Fibroblast of skin of scalp (primary cell): ENCODE results near the gene PHLPP2. TPM values are rescaled to one million over a fixed set of nuclear protein-coding genes. Genes with fewer than 3 reads are reported as not detected.
A peak's percentile ranks its signal among the peaks of the same experiment; 100 is the strongest.

Experiments used
- DNase-seq: peaks from one replicate; pipeline ENCODE4 v3.0.0-alpha.2; 2013
- polyA plus RNA-seq, 2 experiments: library from polyadenylated mRNA; unstranded; fragments of 120-200 nt; gene quantifications; one replicate each; pipeline ENCODE4 v1.2.1, GENCODE V29; 2013; ENCODE audit not compliant: insufficient read length in 2 of 2

PHLPP2 gene, protein sequence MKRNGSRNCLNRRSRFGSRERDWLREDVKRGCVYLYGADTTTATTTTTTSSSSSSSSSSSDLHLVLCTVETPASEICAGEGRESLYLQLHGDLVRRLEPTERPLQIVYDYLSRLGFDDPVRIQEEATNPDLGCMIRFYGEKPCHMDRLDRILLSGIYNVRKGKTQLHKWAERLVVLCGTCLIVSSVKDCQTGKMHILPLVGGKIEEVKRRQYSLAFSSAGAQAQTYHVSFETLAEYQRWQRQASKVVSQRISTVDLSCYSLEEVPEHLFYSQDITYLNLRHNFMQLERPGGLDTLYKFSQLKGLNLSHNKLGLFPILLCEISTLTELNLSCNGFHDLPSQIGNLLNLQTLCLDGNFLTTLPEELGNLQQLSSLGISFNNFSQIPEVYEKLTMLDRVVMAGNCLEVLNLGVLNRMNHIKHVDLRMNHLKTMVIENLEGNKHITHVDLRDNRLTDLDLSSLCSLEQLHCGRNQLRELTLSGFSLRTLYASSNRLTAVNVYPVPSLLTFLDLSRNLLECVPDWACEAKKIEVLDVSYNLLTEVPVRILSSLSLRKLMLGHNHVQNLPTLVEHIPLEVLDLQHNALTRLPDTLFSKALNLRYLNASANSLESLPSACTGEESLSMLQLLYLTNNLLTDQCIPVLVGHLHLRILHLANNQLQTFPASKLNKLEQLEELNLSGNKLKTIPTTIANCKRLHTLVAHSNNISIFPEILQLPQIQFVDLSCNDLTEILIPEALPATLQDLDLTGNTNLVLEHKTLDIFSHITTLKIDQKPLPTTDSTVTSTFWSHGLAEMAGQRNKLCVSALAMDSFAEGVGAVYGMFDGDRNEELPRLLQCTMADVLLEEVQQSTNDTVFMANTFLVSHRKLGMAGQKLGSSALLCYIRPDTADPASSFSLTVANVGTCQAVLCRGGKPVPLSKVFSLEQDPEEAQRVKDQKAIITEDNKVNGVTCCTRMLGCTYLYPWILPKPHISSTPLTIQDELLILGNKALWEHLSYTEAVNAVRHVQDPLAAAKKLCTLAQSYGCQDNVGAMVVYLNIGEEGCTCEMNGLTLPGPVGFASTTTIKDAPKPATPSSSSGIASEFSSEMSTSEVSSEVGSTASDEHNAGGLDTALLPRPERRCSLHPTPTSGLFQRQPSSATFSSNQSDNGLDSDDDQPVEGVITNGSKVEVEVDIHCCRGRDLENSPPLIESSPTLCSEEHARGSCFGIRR (N-terminal part only)
- polyA plus RNA-seq (2013, experiment 1 of 2; ENCODE audit: insufficient read length): 6.9 TPM
- 7.8 TPM for polyA plus RNA-seq (2013, experiment 2 of 2; ENCODE audit: insufficient read length)

DNA sequence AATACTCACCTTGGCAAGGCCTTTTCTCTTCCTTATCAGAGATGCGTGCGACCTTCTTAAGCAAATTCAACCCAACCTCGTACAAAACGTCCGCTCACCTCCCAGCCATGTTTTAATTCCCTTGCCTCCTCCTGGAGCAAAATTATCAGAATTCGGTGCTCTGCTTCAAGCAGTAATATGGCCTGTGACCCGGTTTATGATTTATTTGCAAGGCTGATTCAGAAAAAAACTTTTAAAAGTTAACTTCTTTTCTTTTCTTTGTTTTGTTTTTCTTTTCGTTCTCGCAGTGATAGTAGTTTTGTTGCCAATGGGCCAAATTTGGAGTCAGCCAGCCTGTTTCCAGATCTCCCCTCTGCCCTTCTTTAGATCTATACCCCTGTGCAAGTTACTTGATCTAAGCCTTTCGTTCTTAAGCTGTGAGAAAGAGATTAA, at the start of gene PHLPP2:
TSS of gene PHLPP2 (minus strand) at position 382 of the 432 bp plus-strand sequence. CDS start 9,906 bp downstream, outside the sequence.
- no peak for DNase-seq

DNA sequence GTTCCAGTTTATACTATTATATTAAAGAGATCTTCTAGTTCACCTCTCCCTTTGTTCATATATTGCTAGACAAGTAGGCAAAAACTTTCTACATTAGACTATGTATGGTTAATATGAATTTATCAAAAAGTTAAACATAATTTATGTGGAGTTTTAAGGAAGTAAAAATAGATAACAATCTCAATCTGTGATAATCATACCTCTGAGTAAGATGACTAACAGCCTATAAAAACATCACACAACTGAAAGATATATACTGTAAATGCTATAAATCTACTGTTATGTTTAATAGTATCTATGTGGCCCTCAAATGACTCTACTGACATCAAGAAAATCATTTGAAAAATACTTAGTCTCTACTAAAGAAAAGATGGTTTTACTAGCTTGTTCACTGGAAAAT, 47.1 kb upstream of the PHLPP2 start:
- no peak for DNase-seq

DNA sequence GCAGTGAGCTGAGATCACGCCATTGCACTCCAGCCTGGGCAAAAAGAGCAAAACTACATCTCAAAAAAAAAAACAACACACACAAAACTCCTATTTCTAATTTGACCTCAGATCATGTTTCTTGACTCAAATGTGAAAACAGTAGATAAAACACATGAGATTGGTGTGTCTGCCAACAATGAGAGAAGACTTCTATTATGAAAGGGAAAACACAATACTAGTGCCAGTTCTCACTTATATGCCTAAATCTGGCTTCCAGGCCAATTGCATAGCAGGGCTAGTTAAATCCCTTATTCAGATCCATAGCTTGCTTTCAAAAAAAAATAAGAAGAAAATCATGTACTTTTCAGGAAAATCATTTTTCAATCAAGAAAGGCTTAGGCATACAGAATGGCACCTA, 44.7 kb upstream of the PHLPP2 start:
- no peak for DNase-seq

DNA sequence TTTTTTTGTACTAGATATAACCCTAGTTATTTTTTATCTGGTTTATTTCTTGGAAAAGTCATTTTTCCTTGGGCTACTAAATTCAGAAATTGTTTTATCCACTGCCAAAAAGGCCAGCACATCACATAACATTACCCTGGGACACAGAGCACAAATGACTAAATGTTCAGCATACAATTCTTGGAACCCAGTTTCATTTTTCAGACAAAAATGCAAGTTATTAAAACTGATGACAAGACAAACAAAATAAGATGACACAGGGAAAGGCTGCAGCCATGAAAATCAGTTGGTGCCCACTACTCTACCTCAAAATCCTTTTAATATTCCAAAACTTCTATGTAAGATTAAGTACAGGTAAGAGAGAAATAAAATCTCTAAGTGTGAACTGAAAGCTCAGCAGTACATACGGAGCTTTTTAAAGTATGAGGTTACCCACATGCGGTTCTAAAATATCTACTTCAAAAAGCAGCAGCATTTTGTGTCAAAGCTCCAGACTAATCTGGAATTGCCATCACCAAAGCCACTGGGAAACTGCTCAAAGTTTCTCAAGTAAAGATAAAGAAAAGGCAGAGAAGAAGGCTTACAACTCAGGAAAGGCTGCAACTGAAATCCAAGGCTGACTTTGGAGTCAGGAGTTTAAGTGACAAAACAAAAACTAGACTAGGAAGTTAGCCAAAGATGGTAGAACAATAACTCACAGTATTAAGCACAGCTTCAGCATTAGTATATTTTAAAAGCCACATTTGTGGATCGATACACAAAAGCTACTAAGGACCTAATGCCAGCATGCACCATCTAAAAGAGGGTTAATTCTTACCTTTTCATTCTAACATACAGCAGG, 42.8 kb upstream of the PHLPP2 start:
- peak; percentile 7 for DNase-seq

DNA sequence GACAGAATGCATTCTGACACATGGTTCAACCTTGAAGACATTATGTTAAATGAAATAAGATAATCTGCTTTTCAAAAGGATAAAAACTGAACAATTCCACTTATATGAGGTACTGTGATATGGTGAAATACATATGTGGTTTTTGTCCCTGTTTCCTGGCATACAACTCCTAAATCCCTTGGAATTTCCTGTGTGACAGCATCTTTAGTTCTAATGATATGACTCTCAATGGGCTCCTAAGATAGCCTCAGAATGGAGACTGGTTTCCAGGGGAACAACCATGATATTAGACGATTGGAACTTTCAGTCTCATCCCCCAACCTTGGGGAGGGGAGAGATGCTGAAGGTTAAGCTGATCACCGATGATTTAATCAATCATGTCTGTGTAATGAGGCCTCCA, 37.7 kb upstream of the PHLPP2 start:
- peak; percentile 82 for DNase-seq

DNA sequence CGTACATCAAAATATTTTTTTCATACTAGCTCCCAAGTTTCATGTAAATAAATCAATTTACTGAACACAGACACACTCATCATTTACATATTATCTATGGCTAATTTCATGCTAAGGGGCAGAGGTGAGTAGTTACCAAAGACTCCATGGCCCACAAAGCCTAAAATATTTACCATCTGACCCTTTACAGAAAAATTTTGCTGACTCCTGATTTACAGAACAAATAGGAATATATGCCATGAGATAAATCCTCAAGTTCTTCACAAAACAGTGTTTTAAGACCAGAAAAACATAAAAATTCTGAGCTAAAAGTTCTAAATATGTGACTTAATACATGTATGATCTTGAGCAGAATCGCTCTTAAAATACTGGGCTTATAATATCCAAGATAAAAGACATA, 36.6 kb upstream of the PHLPP2 start:
- no peak for DNase-seq

DNA sequence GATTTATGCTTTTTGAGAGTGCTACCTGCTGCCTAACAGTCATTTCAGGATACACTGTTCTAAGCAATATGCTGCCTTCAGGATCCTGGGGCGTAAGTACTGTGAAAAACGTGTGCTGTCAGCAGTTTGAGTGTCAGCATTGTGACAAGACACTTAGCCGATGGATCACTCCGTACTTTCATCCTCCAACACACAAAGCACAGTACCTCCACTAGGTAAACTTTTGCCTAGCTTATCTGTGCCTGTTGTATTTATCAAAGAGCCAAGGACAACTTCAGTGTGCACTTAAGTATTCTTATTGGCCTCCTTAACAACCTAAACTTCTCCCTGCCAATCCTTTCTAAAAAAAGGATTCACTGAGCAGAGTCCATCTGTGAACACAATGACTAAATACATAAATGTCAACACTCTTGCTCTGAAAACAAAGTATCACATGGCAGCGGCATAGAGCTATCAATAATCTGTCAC, 33.8 kb upstream of the PHLPP2 start:
- DNase-seq: no peak

DNA sequence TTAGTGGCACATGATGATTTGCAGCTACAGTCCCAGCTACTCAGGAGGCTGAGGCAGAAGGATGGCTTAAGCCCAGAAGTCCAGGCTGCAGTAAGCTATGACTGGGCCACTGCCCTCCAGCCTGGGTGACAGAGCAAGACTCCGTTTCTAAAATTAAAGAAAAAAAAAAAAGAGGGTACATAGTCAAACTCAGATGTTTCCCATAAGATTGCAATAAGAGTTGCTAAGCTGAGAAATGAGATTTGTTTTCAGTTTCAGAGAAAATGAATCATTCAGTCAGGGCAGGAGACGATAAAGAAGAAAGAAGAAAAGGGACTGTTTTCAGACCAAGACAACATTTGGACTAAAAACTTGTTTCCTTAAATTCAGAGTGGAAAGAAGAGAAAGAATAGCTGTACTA, 30.2 kb upstream of the PHLPP2 start:
- no peak for DNase-seq

DNA sequence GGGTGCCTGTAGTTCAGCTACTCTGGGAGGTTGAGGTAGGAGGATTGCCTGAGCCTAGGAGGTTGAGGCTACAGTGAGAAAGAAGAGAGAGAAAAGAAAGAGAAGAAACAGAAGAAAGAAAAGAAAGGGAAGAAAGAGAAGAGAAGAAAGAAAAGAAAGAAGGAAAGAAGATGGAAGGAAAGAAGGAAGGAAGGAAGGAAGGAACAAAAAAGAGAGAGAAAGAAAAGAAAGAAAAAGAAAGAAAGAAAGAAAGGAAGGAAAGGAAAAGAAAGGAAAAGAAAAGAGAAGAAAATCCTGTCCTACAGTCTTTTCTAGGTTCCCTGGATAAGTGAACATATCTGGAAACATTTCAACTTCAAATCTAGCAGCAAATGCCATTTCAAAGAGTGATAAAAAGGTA, 29.6 kb upstream of the PHLPP2 start:
- no peak for DNase-seq

DNA sequence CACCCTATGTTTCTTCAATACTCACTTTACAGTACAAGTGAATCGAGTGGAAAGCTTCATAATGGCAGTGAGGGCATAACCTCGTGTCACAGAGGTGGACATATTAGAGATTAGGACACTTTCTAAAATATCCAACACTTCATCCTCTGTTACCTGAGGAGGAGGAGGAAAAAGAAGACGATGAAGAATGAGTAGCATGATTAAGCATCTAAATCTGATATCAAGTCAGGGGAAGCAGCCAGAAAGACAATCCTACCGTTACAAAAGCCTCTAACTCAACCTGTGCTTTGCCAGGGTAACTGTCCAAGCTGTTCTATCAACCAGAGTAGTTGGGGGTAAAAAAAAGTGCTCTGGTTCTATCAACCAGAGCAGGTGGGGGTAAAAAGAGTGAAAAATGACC, 23.7 kb upstream of the PHLPP2 start:
- DNase-seq: no peak

DNA sequence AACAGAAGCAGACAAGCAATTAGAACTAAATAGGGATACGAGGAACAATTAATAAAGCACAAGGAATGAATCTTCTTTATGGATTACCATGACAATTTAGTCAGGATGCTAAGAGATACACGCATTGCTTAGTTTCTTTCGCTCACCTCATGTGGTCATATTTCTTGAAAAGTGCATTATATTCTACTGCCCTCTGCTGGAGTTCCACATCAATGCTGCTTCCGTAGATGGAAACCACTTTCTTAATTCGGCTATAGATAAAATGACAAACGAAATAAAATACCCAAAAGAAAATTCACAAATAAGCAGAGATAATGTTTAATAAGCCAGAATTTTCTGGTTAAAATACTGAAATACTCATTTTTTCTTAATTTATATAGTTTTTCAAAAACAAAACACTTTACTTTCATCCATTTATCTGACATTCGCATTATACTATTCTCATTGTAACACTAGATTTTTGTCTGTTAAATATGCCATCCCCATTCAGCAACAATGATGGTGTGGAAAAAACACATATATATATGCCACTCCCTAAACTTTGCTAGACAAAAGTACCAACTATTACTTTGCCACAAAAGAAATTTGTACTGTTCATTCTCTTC, 22.0 kb upstream of the PHLPP2 start:
- DNase-seq: peak; percentile 40

DNA sequence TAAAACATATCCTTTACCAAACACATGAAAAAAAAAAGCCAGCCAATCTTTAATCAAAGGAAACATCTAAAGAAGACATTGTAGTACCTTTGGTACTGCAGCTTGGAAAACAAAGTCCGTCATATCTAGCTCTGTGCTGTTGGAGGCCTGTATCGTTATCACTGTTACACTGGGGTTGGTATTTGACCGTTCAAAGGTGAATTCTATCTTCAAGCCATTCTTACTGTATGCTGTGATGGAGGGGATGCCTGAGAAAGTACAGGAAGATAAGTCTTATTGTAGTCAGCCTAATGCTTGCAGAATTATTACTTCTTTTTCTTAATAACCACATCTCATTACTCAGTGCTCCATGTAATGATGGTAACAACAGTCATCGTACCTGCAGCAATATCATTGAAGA, 14.4 kb upstream of the PHLPP2 start:
- no peak for DNase-seq

DNA sequence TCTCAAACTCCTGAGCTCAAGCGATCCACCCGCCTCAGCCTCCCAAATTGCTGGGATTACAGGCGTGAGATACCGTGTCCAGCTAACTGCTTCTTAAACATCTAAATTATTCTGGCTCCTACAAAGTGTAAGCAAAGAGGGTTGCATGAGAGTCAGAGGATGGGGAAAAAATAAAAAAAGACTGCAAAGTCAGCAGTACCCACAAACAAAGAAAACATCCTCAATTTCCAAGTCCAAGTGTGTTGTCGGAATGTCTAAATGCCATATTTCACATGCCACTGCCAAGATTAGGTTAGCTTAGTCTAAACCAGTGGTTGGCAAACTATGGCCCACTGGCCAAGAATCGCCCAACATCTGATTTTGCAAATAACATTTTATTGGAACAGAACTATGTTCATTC, 13.0 kb upstream of the PHLPP2 start:
- no peak for DNase-seq

DNA sequence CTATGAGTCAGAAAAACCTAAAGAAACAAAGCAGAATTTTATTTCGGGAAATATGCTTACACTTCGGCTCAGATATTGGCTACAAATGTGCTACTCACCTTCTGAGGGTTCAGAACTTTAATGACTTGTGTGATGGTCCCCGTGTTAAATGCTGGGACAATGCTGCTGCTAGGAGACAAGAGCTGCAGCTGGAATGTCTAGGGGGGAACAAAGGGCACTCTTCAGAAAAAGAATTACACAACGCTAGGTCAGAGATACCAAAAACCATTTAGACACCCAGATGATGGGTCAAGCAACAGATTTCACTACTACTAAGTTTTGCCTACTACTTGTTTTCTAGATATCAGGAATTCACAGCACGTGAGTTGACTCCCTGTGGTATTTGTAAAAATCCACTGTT, 10.0 kb upstream of the PHLPP2 start:
- DNase-seq: no peak

DNA sequence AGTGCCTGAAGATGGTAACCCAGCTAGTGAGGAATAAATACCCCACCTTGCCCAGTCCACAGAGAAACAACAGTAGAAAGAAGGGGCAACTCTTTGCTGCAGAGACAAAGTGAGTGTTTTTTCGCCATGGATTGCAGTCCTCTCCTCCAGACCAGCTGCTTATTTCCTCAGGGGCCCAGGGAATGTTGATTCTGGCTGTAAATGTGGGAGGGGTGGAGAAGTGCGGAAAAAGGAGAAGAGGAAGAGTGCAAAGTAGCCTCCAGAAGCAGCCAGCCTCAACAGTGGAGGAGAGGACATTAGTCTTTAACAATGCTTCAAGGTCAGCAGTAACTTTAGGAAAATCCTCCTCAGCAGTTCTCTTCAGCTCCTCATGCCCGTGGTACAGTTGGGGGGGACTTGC, 8.1 kb upstream of the PHLPP2 start:
- DNase-seq: no peak

DNA sequence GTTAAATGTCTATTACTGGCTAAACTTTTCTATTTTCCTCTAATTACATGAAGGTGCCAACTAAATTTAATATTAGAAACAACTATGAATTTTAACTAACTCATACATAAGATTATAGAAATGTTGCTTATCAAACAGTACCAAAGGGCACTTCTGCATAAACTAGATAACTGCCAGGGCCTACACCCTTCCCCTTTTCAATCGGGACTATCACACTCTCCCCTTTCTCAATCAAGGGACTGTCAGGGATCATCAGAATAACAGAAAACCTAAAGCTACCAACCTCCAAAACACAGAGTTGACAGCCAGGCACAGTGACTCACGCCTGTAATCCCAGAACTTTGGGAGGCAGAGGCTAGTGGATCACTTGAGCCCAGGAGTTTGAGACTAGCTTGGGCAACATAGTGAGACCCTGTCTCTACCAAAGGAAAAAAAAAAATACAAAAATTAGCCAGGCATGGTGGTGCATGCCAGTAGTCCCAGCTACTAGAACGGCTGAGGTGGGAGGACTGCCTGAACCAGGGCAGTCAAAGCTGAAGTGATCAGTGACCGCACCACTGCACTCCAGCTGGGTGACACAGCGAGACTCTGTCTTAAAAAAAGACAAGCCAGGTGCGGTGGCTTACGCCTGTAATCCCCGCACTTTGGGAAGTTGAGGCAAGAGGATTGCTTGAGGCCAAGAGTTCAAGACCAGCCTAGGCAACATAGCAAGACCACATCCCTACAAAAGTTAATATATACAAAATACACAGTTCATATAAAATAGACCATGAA, 3.2 kb upstream of the PHLPP2 start:
- DNase-seq: no peak

DNA sequence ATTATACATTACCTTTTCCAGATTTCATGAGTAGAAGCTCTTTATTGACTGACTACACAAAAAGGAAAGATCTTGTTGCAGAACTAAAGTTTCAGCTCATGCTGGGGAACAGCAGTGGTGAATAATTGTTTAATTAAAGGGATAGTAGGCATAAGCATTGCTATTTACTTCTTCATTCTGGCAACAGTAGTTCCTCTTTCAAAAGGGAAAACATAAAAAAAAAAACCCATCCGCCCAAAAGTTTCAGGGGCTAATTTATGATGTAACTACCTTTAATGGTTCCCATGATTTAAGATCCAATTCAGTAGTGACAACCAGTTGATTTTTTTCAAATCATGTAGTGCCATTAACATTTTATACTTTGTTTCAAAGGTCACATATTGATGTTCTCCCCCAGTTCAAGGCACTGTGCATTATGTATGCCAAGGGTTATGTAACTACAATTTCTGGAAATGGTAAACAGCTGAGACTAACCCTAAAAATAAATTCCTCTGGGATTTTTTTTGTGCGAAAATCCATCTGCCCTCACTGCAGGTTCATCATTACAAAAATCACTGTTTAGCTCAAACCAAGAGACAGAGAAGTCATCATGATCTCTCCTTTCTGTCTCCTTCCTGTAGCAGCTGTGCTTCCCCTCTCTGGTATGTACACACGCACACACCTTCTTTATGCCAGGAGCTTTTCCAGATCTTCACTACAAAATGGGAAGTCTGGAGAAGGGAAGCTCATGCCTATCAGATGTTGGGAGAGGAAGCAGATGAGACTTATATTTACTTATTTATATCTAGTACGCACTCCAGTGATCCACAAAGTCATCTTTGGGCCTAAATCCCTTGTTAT, 2.2 kb upstream of the PHLPP2 start:
- DNase-seq: no peak

DNA sequence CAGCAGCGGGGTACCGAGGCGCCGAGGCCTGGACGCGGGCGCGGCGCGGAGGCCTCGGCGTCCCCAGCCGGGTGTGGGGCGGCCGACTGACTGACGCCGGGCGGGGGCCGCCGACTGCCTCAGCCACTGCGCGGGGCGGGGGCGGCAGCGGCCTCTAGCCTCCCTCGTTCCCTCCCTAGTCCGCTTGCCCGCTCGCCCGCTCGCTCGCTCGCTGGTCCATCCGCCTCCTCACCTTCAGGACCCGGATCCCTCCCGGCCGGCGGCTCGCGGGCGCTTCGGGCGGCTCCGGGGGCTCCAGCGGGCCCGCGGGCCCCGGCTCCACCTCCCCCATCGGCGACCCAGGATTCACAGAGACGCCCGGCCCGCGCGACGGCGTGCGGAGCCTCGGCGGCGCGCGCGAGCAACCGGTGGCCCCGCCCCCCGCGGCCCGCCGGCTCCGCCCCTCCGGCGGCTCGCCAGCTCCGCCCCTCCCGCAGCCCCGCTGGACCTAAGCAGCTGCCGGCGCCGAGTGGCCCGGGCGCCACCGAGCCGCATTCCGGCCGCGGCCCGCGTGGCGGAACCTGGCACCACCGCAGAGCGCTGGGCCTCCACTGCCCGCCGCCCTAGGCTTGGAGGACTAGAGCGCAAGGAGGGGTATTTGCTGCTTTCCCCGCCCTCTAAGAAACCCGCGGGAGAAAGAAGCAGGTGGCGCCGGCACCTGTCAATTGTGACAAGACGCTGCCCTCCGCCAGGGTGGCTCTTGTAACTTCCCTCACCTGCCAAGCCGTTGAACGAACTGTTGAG, 773 bp downstream of the PHLPP2 start:
- DNase-seq: peak; percentile 76
